Common myeloid progenitor, CD34-positive (primary cell): ENCODE measurements around the gene ELL2.

Source experiments
- CTCF ChIA-PET: fragments of 350-600 bp; sonication (Branson Sonifier 250); formaldehyde crosslinking; loops from one replicate; lab custom pipeline; 2021; ENCODE audit warnings: antibody characterized with exemption; lab: Charles Lee
- POLR2A ChIA-PET: fragments of 350-600 bp; sonication (Branson Sonifier 250); formaldehyde crosslinking; loops from one replicate; lab custom pipeline; 2021; ENCODE audit warnings: antibody characterized with exemption; lab: Charles Lee
- DNase-seq, 3 donors: peaks; one replicate each; pipeline versions ENCODE4 v3.0.0 to v3.0.0-alpha.2; 2013
- H3K27ac ChIP-seq, 2 experiments: 1 replicate in 1 of 2; 2 replicates in 1 of 2; pipeline ENCODE4 v1.7.0; 2013; ENCODE audit warnings: inconsistent platforms in 2 of 2, low read length in 2 of 2, mild to moderate bottlenecking in 2 of 2, low read depth in 1 of 2, moderate library complexity in 1 of 2; ENCODE audit not compliant: severe bottlenecking in 2 of 2, insufficient read depth in 1 of 2, poor library complexity in 1 of 2
- H3K27me3 ChIP-seq, 5 experiments: replicated peaks in 2 of 5; 1 replicate in 3 of 5; 2 replicates in 2 of 5; pipeline versions ENCODE4 v1.6.1 to v1.7.0; 2013; ENCODE audit warnings: low read length in 4 of 5, mild to moderate bottlenecking in 2 of 5, moderate library complexity in 2 of 5, inconsistent platforms in 1 of 5; ENCODE audit not compliant: insufficient read depth in 5 of 5, control insufficient read depth in 4 of 5
- H3K36me3 ChIP-seq, 4 experiments: 1 replicate in 2 of 4; 2 replicates in 2 of 4; pipeline versions ENCODE4 v1.6.1 to v1.7.0; 2013; ENCODE audit warnings: low read length in 3 of 4, control low read depth in 1 of 4, mild to moderate bottlenecking in 1 of 4; ENCODE audit not compliant: control insufficient read depth in 4 of 4, insufficient read depth in 4 of 4
- H3K4me1 ChIP-seq, 4 experiments: 1 replicate in 3 of 4; 2 replicates in 1 of 4; pipeline versions ENCODE4 v1.6.1 to v1.7.1; 2013; ENCODE audit warnings: low read length in 3 of 4, mild to moderate bottlenecking in 3 of 4, control low read depth in 1 of 4, inconsistent platforms in 1 of 4, moderate library complexity in 1 of 4; ENCODE audit not compliant: control insufficient read depth in 4 of 4, insufficient read depth in 4 of 4; ENCODE audit errors: control extremely low read depth in 1 of 4
- H3K4me3 ChIP-seq, 7 experiments: 1 replicate in 4 of 7; 2 replicates in 3 of 7; pipeline versions ENCODE4 v1.5.1 to v1.7.0; 2013; ENCODE audit warnings: mild to moderate bottlenecking in 7 of 7, low read length in 6 of 7, moderate library complexity in 6 of 7, inconsistent platforms in 2 of 7, low read depth in 2 of 7, control low read depth in 1 of 7; ENCODE audit not compliant: insufficient read depth in 4 of 7, control insufficient read depth in 1 of 7; ENCODE audit errors: extremely low read depth in 1 of 7
- H3K9me3 ChIP-seq, 5 experiments: 1 replicate in 4 of 5; 2 replicates in 1 of 5; pipeline versions ENCODE4 v1.6.1 to v1.7.1; 2013; ENCODE audit warnings: low read length in 4 of 5, mild to moderate bottlenecking in 2 of 5, inconsistent platforms in 1 of 5, low read depth in 1 of 5, moderate library complexity in 1 of 5; ENCODE audit not compliant: control insufficient read depth in 4 of 5, insufficient read depth in 2 of 5; ENCODE audit errors: control extremely low read depth in 1 of 5
- WGBS: methylation state at CpG from one replicate; pipeline ENCODE4 v1.1.5; 2013; ENCODE audit not compliant: insufficient coverage; 5-methylcytosine and 5-hydroxymethylcytosine counted together

The ELL2 gene

GRCh38 chr5:95951916-95952315, 9.7 kb downstream of the ELL2 start:
- Histone ChIP-seq H3K4me3 (no peak overlapping the region), H3K27me3 (no peaks in the 10 kb centered on the region), H3K36me3 (no peaks in the 10 kb centered on the region), H3K9me3 (no peaks in the 10 kb centered on the region), H3K4me1 (peaks cover 0 to 4% (median 0%) of the 10 kb centered on the region in 4 experiments), H3K27ac (no peak overlapping the region)
- CTCF ChIA-PET: interaction anchor here (1.3 to 1.9 kb wide), 2 partner anchors 9 to 384 kb away, joined by 4 to 5 read pairs; no protein-coding TSS in a partner anchor
- no peak for DNase-seq
- 100% methylated on average over 1 of the region's 4 CpGs for WGBS
- POLR2A ChIA-PET: interaction anchor here (0.6 kb wide), 1 partner anchor 10 kb away, joined by 3 read pairs; no protein-coding TSS in a partner anchor

- no peak for DNase-seq
- no peaks in the 10 kb centered on the region for H3K9me3 ChIP-seq
- H3K27ac ChIP-seq: no peak overlapping the region
- no CpG with 5 or more reads among the region's 1 CpG for WGBS
- no peaks in the 10 kb centered on the region for H3K4me1 ChIP-seq
- no peaks in the 10 kb centered on the region for H3K36me3 ChIP-seq
- no peak overlapping the region for H3K4me3 ChIP-seq
- no peaks in the 10 kb centered on the region for H3K27me3 ChIP-seq
- ChIA-PET POLR2A (no interaction called here), CTCF (interaction anchor here (0.8 kb wide), 1 partner anchor 10 kb away, joined by 3 read pairs; no protein-coding TSS in a partner anchor)
These were observed 11.8 kb downstream of the ELL2 start for GRCh38 chr5:95949810-95950209.

- DNase-seq: no peak
- CTCF ChIA-PET: interaction anchor here (0.8 to 1.1 kb wide), 2 partner anchors 12 to 98 kb away, joined by 3 to 4 read pairs; no protein-coding TSS in a partner anchor
- Histone ChIP-seq H3K9me3 (no peaks in the 10 kb centered on the region), H3K36me3 (no peaks in the 10 kb centered on the region), H3K27me3 (no peaks in the 10 kb centered on the region), H3K27ac (no peak overlapping the region), H3K4me1 (no peaks in the 10 kb centered on the region), H3K4me3 (no peak overlapping the region)
- POLR2A ChIA-PET: no interaction called here
These were observed 13.0 kb downstream of the ELL2 start for GRCh38 chr5:95948631-95949030.

- Histone ChIP-seq H3K27me3 (no peaks in the 10 kb centered on the region), H3K36me3 (no peaks in the 10 kb centered on the region)
- 100% methylated on average over 1 of the region's 1 CpG for WGBS
These were observed 15.2 kb downstream of the ELL2 start for GRCh38 chr5:95946451-95946850.

GRCh38 chr5:95942968-95943367, 18.7 kb downstream of the ELL2 start:
- Histone ChIP-seq H3K36me3 (no peaks in the 10 kb centered on the region), H3K4me1 (no peaks in the 10 kb centered on the region), H3K27ac (no peak overlapping the region), H3K4me3 (no peak overlapping the region), H3K9me3 (no peaks in the 10 kb centered on the region), H3K27me3 (no peaks in the 10 kb centered on the region)
- ChIA-PET POLR2A (no interaction called here), CTCF (interaction anchor here (1.7 kb wide), 1 partner anchor 52 kb away, joined by 5 read pairs; no protein-coding TSS in a partner anchor)
- WGBS: no CpG with 5 or more reads among the region's 2 CpGs
- no peak for DNase-seq

More at GRCh38 chr5:95946451-95946850, 15.2 kb downstream of the ELL2 start:
- Histone ChIP-seq H3K4me3 (no peak overlapping the region), H3K9me3 (no peaks in the 10 kb centered on the region), H3K4me1 (no peaks in the 10 kb centered on the region), H3K27ac (no peak overlapping the region)
- no peak for DNase-seq
- CTCF ChIA-PET: interaction anchor here (1.0 to 2.2 kb wide), 3 partner anchors 9 to 15 kb away, joined by 3 to 7 read pairs (median 5); partner anchors contain the start of gene ELL2
- POLR2A ChIA-PET: no interaction called here

GRCh38 chr5:95942414-95942813, 19.2 kb downstream of the ELL2 start:
- Histone ChIP-seq H3K36me3 (no peaks in the 10 kb centered on the region), H3K27me3 (no peaks in the 10 kb centered on the region), H3K9me3 (no peaks in the 10 kb centered on the region), H3K4me1 (peaks cover 0 to 2% (median 0%) of the 10 kb centered on the region in 4 experiments), H3K4me3 (no peak overlapping the region), H3K27ac (no peak overlapping the region)
- ChIA-PET POLR2A (no interaction called here), CTCF (no interaction called here)
- DNase-seq: no peak
- no CpG with 5 or more reads among the region's 2 CpGs for WGBS

GRCh38 chr5:95941756-95942155, 19.9 kb downstream of the ELL2 start:
- ChIA-PET CTCF (interaction anchor here (0.9 to 1.9 kb wide), 2 partner anchors 10 to 50 kb away, joined by 3 to 6 read pairs; no protein-coding TSS in a partner anchor), POLR2A (interaction anchor here (0.6 kb wide), 1 partner anchor 10 kb away, joined by 3 read pairs; no protein-coding TSS in a partner anchor)
- H3K4me3 ChIP-seq: no peak overlapping the region
- no peak for DNase-seq
- no peak overlapping the region for H3K27ac ChIP-seq
- no peaks in the 10 kb centered on the region for H3K36me3 ChIP-seq
- peaks cover 0 to 2% (median 0%) of the 10 kb centered on the region in 4 experiments for H3K4me1 ChIP-seq
- H3K9me3 ChIP-seq: no peaks in the 10 kb centered on the region
- no peaks in the 10 kb centered on the region for H3K27me3 ChIP-seq
